ENCODE results near the gene ORAI2.
"Not testable (repeated sequence)": the region's sequence is repeated elsewhere in the genome, so short reads cannot be mapped to it uniquely, and the experiment has no call there.

Gene ORAI2

GRCh38 chr7:102472126-102473041, 39.0 kb downstream of the ORAI2 start:
- no peak for DNase-seq

GRCh38 chr7:102473271-102473991, 40.1 kb downstream of the ORAI2 start:
- DNase-seq = no peak

- DNase-seq = not testable (repeated sequence)
Measured at GRCh38 chr7:102474116-102474515, 40.7 kb downstream of the ORAI2 start.

- not testable (repeated sequence) for DNase-seq
Measured at GRCh38 chr7:102474736-102475435, 41.5 kb downstream of the ORAI2 start.

- not testable (repeated sequence) for DNase-seq
Measured at GRCh38 chr7:102478314-102479208, 45.2 kb downstream of the ORAI2 start, which contains the start of gene POLR2J. TSS of gene POLR2J (minus strand) at chr7:102478922. CDS start at chr7:102478860, 62 bp downstream.

GRCh38 chr7:102479209-102479584, 45.8 kb downstream of the ORAI2 start:
- not testable (repeated sequence) for DNase-seq

- not testable (repeated sequence) for DNase-seq
Measured at GRCh38 chr7:102479982-102480637, 46.7 kb downstream of the ORAI2 start.

- not testable (repeated sequence) for DNase-seq
Measured at GRCh38 chr7:102481962-102482361, 48.6 kb downstream of the ORAI2 start.

GRCh38 chr7:102484317-102484716, 50.9 kb downstream of the ORAI2 start:
- DNase-seq = not testable (repeated sequence)

- DNase-seq = not testable (repeated sequence)
Measured at GRCh38 chr7:102490529-102491075, 57.2 kb downstream of the ORAI2 start.

GRCh38 chr7:102493220-102493935, 60.0 kb downstream of the ORAI2 start:
- DNase-seq = not testable (repeated sequence)

- DNase-seq = not testable (repeated sequence)
Measured at GRCh38 chr7:102494026-102494425, 60.7 kb downstream of the ORAI2 start.

GRCh38 chr7:102494473-102495149, 61.2 kb downstream of the ORAI2 start:
- DNase-seq = not testable (repeated sequence)

- not testable (repeated sequence) for DNase-seq
Measured at GRCh38 chr7:102496861-102497260, 63.5 kb downstream of the ORAI2 start.

GRCh38 chr7:102497308-102497707, 63.9 kb downstream of the ORAI2 start:
- not testable (repeated sequence) for DNase-seq

- not testable (repeated sequence) for DNase-seq
Measured at GRCh38 chr7:102498321-102498720, 64.9 kb downstream of the ORAI2 start.

- DNase-seq = not testable (repeated sequence)
Measured at GRCh38 chr7:102503141-102503540, 69.8 kb downstream of the ORAI2 start.

GRCh38 chr7:102505298-102506185, 72.2 kb downstream of the ORAI2 start:
- DNase-seq = not testable (repeated sequence)

Data from NCI-H748 treated with DMSO at 0.1 percent for 48 hours (cell line).